Suprapubic skin (tissue), 4 donors: ENCODE data around the gene COL18A1.

Experiments
- CTCF ChIP-seq, 2 donors: fragments of 200-600 bp in 1 of 2; fragments of 450-650 bp in 1 of 2; sonication (generic) in 1 of 2; IDR thresholded peaks; one replicate each; pipeline ENCODE4 v1.5.1; 2016 to 2019; ENCODE audit warnings: antibody characterized with exemption in 2 of 2, mild to moderate bottlenecking in 1 of 2, moderate library complexity in 1 of 2
- EP300 ChIP-seq: sonication (generic); formaldehyde crosslinking; IDR thresholded peaks from one replicate; pipeline ENCODE4 v1.6.1; 2017; ENCODE audit warnings: antibody characterized with exemption
- POLR2A ChIP-seq, 2 donors: fragments of 450-650 bp; IDR thresholded peaks; one replicate each; pipeline ENCODE4 v1.6.1; 2017; ENCODE audit warnings: antibody characterized with exemption in 2 of 2, mild to moderate bottlenecking in 2 of 2, moderate library complexity in 2 of 2
- POLR2AphosphoS5 ChIP-seq, 3 donors: sonication (generic); formaldehyde crosslinking; IDR thresholded peaks; one replicate each; pipeline ENCODE4 v1.6.1; 2017; ENCODE audit warnings: antibody characterized with exemption in 3 of 3

- TF ChIP-seq EP300 (no peak), POLR2AphosphoS5 (IDR thresholded peaks at IDR 0.05) (no peak), POLR2A (IDR thresholded peaks at IDR 0.05) (no peak), CTCF (IDR thresholded peaks at IDR 0.05) (no peak)
Measured at GRCh38 chr21:45412909-45413611, 8.1 kb downstream of the COL18A1 start.
